HG02798 (cell line): Measurements from ENCODE around the gene SLC41A3.
"Not testable (repeated sequence)": the region's sequence is repeated elsewhere in the genome, so short reads cannot be mapped to it uniquely, and the experiment has no call there.

Experiments used
- ATAC-seq: cut with Tn5 transposase; IDR thresholded peaks from one replicate; pipeline ENCODE4 v1.9.1; 2021; ENCODE audit warnings: mild to moderate bottlenecking; ENCODE audit not compliant: unreplicated experiment, poor library complexity

SLC41A3 gene

GRCh38 chr3:126107203-126107939, 23.4 kb upstream of the SLC41A3 start:
- ATAC-seq = no peak

- no peak for ATAC-seq
Measured at GRCh38 chr3:126106336-126107202, 22.6 kb upstream of the SLC41A3 start.

- no peak for ATAC-seq
Measured at GRCh38 chr3:126105691-126106187, 21.8 kb upstream of the SLC41A3 start.

DNA sequence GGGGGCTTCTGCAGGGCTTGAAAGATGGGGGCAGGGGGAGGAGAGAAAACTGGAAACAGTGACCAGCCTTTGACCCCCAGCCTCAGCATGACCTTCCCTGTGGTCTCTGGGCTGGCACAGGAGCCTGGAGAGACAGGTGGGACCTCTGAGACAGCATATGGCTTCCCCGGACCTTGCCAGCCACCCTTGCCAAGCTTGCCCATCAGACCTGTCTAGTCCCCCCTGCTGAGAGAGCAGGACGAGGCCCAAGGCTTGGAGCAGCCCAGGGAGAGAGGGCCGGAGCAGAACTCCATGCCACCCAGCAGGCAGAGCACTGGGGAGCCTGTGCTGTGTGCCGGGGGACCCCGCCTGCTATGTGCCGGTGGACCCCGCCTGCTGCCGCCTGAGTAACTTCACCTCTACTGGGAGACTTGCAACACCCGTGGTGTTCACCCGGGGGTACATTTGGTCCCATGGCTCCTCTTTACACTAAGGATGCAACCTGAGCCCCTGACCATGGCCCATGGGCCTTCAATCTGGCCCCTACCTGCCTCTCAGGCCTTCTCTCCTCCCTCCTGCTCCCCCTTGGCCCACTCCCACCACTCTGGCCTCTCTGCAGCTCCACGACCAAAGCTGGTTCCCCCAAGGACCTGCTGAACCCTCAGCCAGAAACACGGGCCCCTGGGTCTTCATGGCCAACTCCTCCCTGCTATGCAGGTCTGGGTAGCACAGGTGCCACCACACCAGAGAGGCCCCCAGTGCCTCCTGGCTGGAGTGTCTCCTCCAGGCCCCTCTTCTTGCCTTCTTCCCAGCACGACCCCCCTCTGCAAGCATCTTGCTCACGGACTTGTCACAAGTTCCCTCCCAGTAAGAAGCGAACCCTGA, 21.1 kb upstream of the SLC41A3 start:
- ATAC-seq = no peak

DNA sequence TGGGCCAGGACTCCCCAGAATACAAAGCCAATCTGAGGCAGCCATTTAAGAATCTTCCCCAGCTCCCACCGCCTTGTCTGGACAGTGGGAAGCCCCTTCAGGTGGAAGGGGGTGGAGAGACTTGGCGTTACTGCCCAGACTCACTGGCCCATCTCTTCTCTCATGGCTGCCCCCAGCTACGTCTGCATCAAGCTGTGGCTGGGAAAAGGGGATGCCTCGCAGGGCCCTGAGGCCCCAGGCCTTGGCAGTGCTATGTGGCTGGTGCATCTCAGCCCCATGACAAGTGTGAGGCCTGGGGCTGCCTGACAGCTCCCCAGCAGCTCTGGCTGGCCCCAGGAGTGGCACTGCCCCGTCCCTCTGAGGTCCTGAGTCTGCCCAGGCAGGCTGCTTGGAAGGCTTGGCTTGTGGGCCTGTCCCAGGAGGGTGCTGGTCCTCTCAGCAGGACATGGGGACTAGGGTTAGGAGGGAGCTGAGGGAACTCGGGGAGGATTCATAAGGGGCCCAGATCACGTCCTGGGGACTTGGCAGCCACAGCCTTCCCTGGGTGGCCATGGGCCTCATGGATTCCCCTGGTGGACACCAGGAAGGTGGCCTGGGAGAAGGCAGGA, 20.2 kb upstream of the SLC41A3 start:
- ATAC-seq = no peak

DNA sequence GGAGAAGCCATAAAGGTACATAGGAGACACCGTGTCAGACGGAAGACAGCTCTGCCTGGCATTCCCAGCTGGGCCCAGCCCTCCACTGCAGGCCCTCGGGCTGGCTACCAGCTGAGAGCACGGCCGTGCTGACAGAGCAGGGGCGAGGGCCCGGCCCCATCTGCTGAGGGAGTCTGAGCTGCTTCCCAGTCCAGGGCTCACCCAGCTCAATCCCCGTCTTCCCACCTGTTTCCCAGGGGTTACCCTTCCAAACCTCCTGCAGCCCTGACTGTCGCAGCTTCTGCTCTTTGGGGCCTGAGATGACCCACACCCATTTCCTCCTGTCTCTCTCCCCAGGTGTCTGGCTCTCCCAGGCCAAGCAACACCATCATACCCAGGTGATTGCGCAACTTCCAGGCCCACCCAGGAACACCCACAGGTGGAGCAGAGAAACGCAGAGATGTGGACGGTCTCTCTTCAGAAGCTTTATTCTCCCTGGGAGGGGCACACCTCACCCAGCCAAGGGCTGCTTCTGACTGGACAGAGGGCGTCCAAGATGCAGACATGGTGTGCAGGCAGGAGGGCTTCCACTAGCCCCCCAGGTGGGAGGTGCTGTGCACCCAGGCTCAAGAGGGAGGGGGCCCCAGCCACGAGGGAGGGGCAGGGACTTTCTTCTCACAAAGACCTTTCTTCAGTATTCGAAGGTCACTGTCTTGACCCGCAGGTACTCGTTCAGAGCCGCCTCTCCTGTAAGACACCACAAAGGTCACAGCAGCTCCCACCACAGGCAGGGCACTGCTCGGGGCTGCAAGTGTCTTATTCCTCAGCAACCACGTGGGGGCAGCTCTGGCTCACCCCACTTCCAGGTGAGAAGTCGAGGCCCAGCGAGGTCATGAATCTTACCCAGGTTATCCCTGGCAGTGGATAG, 19.4 kb upstream of the SLC41A3 start:
- no peak for ATAC-seq

GRCh38 chr3:126102530-126102951, 18.6 kb upstream of the SLC41A3 start:
- ATAC-seq = no peak

DNA sequence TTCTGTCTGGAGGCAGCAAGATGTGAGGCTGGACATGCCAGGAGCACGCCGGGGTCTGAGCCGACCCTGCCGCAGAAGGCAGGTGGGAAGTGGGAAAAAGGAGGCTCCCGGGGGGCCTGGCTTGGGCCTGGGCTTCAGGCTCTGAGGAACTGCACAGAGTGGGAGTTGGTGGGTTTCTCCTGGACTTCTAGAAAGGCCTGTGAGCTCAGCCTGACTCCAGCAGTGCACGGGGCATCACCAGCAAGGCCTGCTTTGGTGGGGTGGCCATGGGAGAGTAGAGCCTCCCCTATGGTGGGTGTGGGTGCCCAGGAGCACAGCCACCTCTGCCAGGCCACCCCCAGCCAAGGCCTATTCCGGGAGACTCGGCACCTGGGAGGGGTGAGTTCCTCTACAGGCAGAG, 18.1 kb upstream of the SLC41A3 start:
- no peak for ATAC-seq

DNA sequence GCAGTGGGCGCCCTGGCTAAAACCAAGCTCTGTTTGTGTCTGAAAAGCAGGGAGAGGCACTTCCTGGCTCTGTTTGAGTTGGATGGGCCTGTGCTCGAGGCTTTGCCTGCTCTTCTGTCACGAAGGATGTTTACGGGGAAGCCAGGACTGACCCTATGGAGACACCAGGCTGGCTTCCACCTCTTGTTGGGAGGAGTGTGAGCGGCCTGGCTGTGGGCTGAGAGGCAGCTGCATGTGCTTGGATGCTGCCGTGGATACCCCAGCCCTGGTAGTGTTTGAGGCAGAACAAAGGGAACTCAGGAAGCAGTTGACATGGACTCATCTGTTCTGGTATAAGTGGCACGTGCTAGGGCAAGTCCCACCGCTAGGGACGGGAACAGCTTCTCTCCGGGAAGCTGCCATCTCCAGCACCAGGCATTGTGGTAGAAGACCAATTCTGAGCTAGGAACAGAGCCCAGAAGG, 17.6 kb upstream of the SLC41A3 start:
- ATAC-seq = no peak

- no peak for ATAC-seq
Measured at GRCh38 chr3:126100634-126101301, 16.8 kb upstream of the SLC41A3 start.

GRCh38 chr3:126100269-126100633, 16.3 kb upstream of the SLC41A3 start:
- no peak for ATAC-seq

- no peak for ATAC-seq
Measured at GRCh38 chr3:126098391-126098858, 14.5 kb upstream of the SLC41A3 start.

- no peak for ATAC-seq
Measured at GRCh38 chr3:126097801-126098200, 13.9 kb upstream of the SLC41A3 start.

DNA sequence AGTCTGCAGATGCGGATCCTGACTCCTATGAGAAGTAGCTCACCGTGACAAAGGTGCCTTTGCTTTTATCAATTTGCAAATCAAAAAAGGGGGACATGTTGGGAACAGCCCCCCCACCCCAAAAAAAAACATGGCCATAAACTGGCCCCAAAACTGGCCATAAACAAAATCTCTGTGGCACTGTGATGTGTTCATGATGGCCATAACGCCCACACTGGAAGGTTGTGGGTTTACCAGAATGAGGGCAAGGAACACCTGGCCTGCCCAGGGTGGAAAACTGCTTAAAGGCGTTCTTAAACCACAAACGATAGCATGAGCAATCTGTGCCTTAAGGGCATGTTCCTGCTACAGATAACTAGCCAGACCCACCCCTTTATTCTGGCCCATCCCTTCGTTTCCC, 12.3 kb upstream of the SLC41A3 start:
- ATAC-seq = not testable (repeated sequence)

DNA sequence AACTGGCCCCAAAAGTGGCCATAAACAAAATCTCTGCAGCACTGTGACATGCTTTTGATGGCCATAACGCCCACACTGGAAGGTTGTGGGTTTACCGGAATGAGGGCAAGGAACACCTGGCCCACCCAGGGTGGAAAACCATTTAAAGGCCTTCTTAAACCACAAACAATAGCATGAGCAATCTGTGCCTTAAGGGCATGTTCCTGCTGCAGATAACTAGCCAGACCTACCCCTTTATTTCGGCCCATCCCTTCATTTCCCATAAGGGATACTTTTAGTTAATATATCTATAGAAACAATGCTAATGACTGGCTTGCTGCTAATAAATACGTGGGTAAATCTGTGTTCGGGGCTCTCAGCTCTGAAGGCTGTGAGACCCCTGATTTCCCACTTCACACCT, 8.2 kb upstream of the SLC41A3 start:
- ATAC-seq = not testable (repeated sequence)

DNA sequence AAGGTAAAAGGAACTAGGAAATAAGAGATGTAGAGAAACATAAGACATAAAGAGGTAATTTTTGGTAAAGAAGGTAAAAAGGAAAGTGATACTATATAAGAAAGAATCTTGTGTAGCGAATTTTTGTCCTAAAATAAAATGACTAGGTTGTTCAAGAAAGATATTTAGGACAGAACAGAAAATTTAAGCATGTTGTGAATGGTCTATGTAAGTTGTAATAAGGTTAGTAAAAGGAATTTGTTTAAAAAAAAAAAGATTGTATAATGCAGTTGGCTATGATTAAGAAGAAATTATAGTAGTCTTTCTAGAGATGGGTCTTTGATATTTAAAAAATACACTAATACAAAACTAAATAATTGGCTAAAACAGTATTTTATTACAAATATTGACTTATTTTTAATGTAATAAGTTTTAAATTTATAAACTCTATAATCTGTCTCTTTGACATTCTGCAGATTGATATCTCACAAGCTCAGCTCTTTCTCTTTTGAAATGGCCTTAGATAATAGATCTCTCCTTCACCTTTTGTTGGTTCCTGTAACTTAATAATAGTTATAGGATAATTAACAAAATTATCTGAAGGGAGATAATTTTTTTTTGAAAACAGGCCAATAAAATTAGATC, 3.7 kb upstream of the SLC41A3 start:
- no peak for ATAC-seq

GRCh38 chr3:126085841-126086240, 1.9 kb upstream of the SLC41A3 start:
- ATAC-seq = no peak

DNA sequence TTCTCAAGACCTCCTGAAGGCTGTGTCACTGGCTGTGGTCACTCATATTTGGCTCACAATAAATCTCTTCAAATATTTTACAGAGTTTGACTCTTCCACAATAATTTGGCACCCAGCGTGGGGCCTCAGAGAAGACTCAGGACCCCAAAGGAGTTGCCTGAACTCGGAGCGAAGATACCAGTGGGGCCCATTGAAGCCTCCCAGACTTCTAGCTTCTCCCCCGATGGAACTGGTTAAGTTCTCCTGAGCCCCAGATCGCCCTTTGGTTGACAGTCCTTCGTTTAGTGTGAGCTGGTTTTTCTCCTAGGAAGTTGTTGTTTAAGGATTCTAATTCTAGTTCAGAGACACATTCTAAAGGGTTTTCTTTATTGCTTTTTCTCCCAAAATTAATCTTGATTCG, 1.4 kb upstream of the SLC41A3 start:
- no peak for ATAC-seq
